ENCODE measurements around the gene PRKG1.
"Not testable (repeated sequence)": the region's sequence is repeated elsewhere in the genome, so short reads cannot be mapped to it uniquely, and the experiment has no call there.

PRKG1 gene

GRCh38 chr10:51267980-51268570 lies 193.8 kb downstream of the PRKG1 start:
- not testable (repeated sequence) for DNase-seq (ENCODE audit: low read depth in 2 of 3, low spot score in 1 of 3)

GRCh38 chr10:51269821-51270220 lies 195.5 kb downstream of the PRKG1 start:
- no peak for DNase-seq (ENCODE audit: low read depth in 2 of 3, low spot score in 1 of 3)

- no peak for DNase-seq (ENCODE audit: low read depth in 2 of 3, low spot score in 1 of 3)
Observed at GRCh38 chr10:51270936-51271530, 196.7 kb downstream of the PRKG1 start.

GRCh38 chr10:51272099-51272498 lies 197.8 kb downstream of the PRKG1 start:
- not testable (repeated sequence) for DNase-seq (ENCODE audit: low read depth in 2 of 3, low spot score in 1 of 3)

GRCh38 chr10:51272555-51272954 lies 198.3 kb downstream of the PRKG1 start:
- DNase-seq (ENCODE audit: low read depth in 2 of 3, low spot score in 1 of 3): no peak

- no peak for DNase-seq (ENCODE audit: low read depth in 2 of 3, low spot score in 1 of 3)
Observed at GRCh38 chr10:51273574-51273973, 199.3 kb downstream of the PRKG1 start.

- not testable (repeated sequence) for DNase-seq (ENCODE audit: low read depth in 2 of 3, low spot score in 1 of 3)
Observed at GRCh38 chr10:51276097-51276496, 201.8 kb downstream of the PRKG1 start.

- DNase-seq (ENCODE audit: low read depth in 2 of 3, low spot score in 1 of 3): not testable (repeated sequence)
Observed at GRCh38 chr10:51281387-51281786, 207.1 kb downstream of the PRKG1 start.

GRCh38 chr10:51285601-51286000 lies 211.3 kb downstream of the PRKG1 start:
- DNase-seq (ENCODE audit: low read depth in 2 of 3, low spot score in 1 of 3): no peak

- DNase-seq (ENCODE audit: low read depth in 2 of 3, low spot score in 1 of 3): no peak
Observed at GRCh38 chr10:51288511-51288910, 214.2 kb downstream of the PRKG1 start.

GRCh38 chr10:51289519-51289918 lies 215.2 kb downstream of the PRKG1 start:
- no peak for DNase-seq (ENCODE audit: low read depth in 2 of 3, low spot score in 1 of 3)

GRCh38 chr10:51291961-51292360 lies 217.7 kb downstream of the PRKG1 start:
- DNase-seq (ENCODE audit: low read depth in 2 of 3, low spot score in 1 of 3): no peak

GRCh38 chr10:51297438-51297837 lies 223.2 kb downstream of the PRKG1 start:
- DNase-seq (ENCODE audit: low read depth in 2 of 3, low spot score in 1 of 3): no peak

GRCh38 chr10:51300617-51301304 lies 226.5 kb downstream of the PRKG1 start:
- no peak for DNase-seq (ENCODE audit: low read depth in 2 of 3, low spot score in 1 of 3)

- no peak for DNase-seq (ENCODE audit: low read depth in 2 of 3, low spot score in 1 of 3)
Observed at GRCh38 chr10:51301644-51302043, 227.4 kb downstream of the PRKG1 start.

GRCh38 chr10:51302316-51302715 lies 228.0 kb downstream of the PRKG1 start:
- no peak for DNase-seq (ENCODE audit: low read depth in 2 of 3, low spot score in 1 of 3)

- no peak for DNase-seq (ENCODE audit: low read depth in 2 of 3, low spot score in 1 of 3)
Observed at GRCh38 chr10:51308116-51308515, 233.8 kb downstream of the PRKG1 start.

GRCh38 chr10:51311228-51311627 lies 236.9 kb downstream of the PRKG1 start:
- DNase-seq (ENCODE audit: low read depth in 2 of 3, low spot score in 1 of 3): no peak

GRCh38 chr10:51312817-51313216 lies 238.5 kb downstream of the PRKG1 start:
- no peak for DNase-seq (ENCODE audit: low read depth in 2 of 3, low spot score in 1 of 3)

- no peak for DNase-seq (ENCODE audit: low read depth in 2 of 3, low spot score in 1 of 3)
Observed at GRCh38 chr10:51313251-51313650, 239.0 kb downstream of the PRKG1 start.

GRCh38 chr10:51313773-51314478 lies 239.6 kb downstream of the PRKG1 start:
- DNase-seq (ENCODE audit: low read depth in 2 of 3, low spot score in 1 of 3): no peak

GRCh38 chr10:51314481-51314880 lies 240.2 kb downstream of the PRKG1 start:
- DNase-seq (ENCODE audit: low read depth in 2 of 3, low spot score in 1 of 3): no peak

Measured in stimulated activated CD4-positive, alpha-beta T cell treated with anti-CD3 and anti-CD28 coated beads, Interleukin-12 subunit alpha, Interleukin-12 subunit beta, amount 100 ng/mL, for 48 hours (primary cell).